A673 (cell line): ENCODE measurements around the gene PMVK. TPM values are rescaled to one million over a fixed set of nuclear protein-coding genes. Genes with fewer than 3 reads are reported as not detected.
A peak's percentile ranks its signal among the peaks of the same experiment; 100 is the strongest.

ENCODE experiments used
- BruUV-seq: library from RNA; stranded (reverse); fragments of 400-500 nt; replicated peaks from 2 replicates; lab custom pipeline; 2021; lab: Mats Ljungman, UMichigan
- CTCF ChIA-PET: fragments of 300-600 bp; sonication (Branson Sonifier 250); formaldehyde crosslinking; loops from one replicate; lab custom pipeline; 2022; ENCODE audit warnings: antibody characterized with exemption; lab: Charles Lee
- POLR2A ChIA-PET: fragments of 300-600 bp; sonication (Branson Sonifier 250); formaldehyde crosslinking; loops from one replicate; lab custom pipeline; 2022; ENCODE audit warnings: antibody characterized with exemption; ENCODE audit not compliant: low non-redundant PET; lab: Charles Lee
- DNase-seq: peaks from one replicate; pipeline ENCODE4 v3.0.0-alpha.2; 2015; ENCODE audit warnings: low spot score
- H3K27ac ChIP-seq: fragments of 200-600 bp; sonication (generic); 2 replicates; pipeline ENCODE4 v1.5.1; 2016; ENCODE audit warnings: mixed run types, low read depth, mild to moderate bottlenecking, mixed read lengths, antibody characterized with exemption, low read length; ENCODE audit not compliant: poor library complexity, severe bottlenecking
- H3K27me3 ChIP-seq: fragments of 200-600 bp; sonication (generic); replicated peaks from 2 replicates; pipeline ENCODE4 v1.6.1; 2017; ENCODE audit warnings: mixed run types, low read depth, mild to moderate bottlenecking, mixed read lengths, antibody characterized with exemption, low read length; ENCODE audit not compliant: insufficient read depth, poor library complexity
- H3K36me3 ChIP-seq: fragments of 200-600 bp; sonication (generic); 2 replicates; pipeline ENCODE4 v1.6.1; 2016; ENCODE audit warnings: mixed run types, mild to moderate bottlenecking, mixed read lengths, antibody characterized with exemption, low read length; ENCODE audit not compliant: insufficient read depth, poor library complexity, severe bottlenecking
- H3K4me1 ChIP-seq: fragments of 200-600 bp; sonication (generic); 2 replicates; pipeline ENCODE4 v1.6.1; 2017; ENCODE audit warnings: mixed run types, mild to moderate bottlenecking, mixed read lengths, antibody characterized with exemption, low read length; ENCODE audit not compliant: insufficient read depth, poor library complexity, severe bottlenecking
- H3K4me3 ChIP-seq: fragments of 200-600 bp; sonication (generic); 2 replicates; pipeline ENCODE4 v1.5.1; 2016; ENCODE audit warnings: low read depth, mixed run types, mild to moderate bottlenecking, mixed read lengths, low read length; ENCODE audit not compliant: poor library complexity, severe bottlenecking
- H3K9me3 ChIP-seq: fragments of 200-600 bp; sonication (generic); 2 replicates; pipeline ENCODE4 v1.6.1; 2016; ENCODE audit warnings: mixed run types, low read depth, mild to moderate bottlenecking, mixed read lengths, antibody characterized with exemption, low read length; ENCODE audit not compliant: poor library complexity, severe bottlenecking
- CTCF ChIP-seq: fragments of 300-800, 200-600 bp; sonication (generic); conservative IDR thresholded peaks from 2 replicates; pipeline ENCODE4 v1.5.1; 2017; ENCODE audit warnings: low read depth, mild to moderate bottlenecking, antibody characterized with exemption, low read length, moderate library complexity, mixed read lengths
- EZH2 ChIP-seq: fragments of 200-600 bp; sonication (generic); IDR thresholded peaks from 2 replicates; pipeline ENCODE4 v1.6.1; 2017; ENCODE audit warnings: borderline replicate concordance, low read depth, mild to moderate bottlenecking, mixed read lengths, antibody characterized with exemption, low read length; ENCODE audit not compliant: poor library complexity, severe bottlenecking
- intact Hi-C: fragments of 100-400 bp; cut with micrococcal nuclease; formaldehyde crosslinking; loops from one replicate; pipeline ENCODE4 v1.10.0; 2022; ENCODE audit not compliant: unreplicated experiment
- total RNA-seq: library from RNA; stranded (reverse); gene quantifications from 2 replicates; pipeline ENCODE4 v1.2.3, GENCODE V29; 2021

The PMVK gene
- total RNA-seq, 1 experiment from 2014 or later: 30.8 TPM

DNA sequence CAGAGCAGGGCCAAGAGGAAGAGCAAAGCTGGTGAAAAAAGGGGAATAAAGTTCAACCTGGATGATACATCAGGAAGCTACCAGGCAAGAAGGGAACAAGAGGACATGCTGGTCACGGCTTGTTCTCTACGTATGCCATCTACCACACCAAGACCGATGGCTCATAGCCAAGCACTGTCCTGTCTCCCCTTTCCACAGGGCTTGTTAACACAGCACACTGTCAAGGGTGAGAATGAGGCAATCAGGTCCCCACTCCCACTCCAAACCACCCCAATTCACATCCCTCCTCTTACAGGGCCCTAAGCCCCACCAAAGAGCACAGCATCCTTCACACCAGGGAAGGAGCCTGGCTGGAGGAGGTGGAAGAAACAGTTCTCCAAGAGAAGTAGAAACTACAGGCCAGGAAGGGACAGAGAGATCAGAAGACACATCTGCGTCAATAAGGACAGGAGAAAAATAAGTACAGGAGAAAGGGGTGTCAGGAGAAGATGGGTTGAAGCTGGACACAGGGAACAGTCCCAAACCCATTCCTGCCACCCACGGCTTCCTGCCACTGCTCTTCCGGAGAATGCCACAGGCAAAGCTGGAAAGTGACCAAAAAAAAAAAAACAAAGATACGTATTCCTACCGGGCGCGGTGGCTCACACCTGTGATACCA lies 35.0 kb upstream of the PMVK start:
- ChIA-PET POLR2A (interaction anchor here (0.7 kb wide), 1 partner anchor 490 kb away, joined by 3 read pairs; no protein-coding TSS in a partner anchor), CTCF (interaction anchor here (0.6 to 2.2 kb wide), 5 partner anchors 16 to 302 kb away, joined by 3 to 6 read pairs (median 5); partner anchors contain the start of genes ADAM15 and PBXIP1)
- H3K36me3 ChIP-seq: peaks cover 22% of the 10 kb centered on the region
- intact Hi-C loops: no loop called here
- peak overlapping the region; percentile 96 for H3K27ac ChIP-seq
- no peaks in the 10 kb centered on the region for H3K27me3 ChIP-seq
- no peak for DNase-seq
- no peaks in the 10 kb centered on the region for H3K9me3 ChIP-seq
- TF ChIP-seq CTCF: no peak
- TF ChIP-seq EZH2: no peak
- H3K4me3 ChIP-seq: peak overlapping the region; percentile 70
- no TSS peak for BruUV-seq
- H3K4me1 ChIP-seq: peaks cover 55% of the 10 kb centered on the region

DNA sequence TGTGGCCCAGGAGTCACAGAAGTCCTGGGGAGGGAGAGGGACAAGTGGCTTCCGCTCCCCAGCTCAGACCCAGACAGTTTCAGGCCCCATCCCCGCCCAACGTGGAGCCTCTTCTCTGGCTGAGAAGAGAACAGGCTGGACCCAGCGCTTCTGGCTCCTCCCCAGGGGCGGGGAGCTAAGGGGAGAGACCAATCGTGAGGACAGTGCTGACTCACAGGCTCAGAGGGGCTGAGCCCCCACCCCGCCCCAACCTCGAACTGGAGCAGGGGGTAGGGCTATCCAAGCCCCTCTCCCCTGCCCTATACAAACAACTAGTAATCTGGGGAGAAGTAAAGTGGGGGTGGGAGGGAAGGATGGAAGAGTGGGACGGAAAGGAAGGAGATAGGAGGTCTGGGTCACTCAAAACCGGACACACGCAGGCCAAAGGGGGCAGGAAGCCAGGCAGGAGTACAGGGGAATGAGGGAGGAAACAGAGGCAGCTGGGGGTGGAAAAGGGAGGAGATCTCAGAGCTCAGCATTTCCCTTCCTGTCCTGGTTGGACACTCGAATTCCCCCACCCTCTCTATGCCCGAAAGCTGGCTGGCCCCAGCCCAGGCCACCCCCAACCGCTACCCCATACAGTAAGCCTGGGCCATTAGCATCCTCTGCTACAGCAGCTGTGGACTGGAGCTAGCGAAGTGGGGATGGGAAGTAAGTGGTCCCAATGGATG lies 34.3 kb upstream of the PMVK start, which contains the start of gene SHC1:
TSS of gene SHC1 (minus strand) at position 117 of the 710 bp plus-strand sequence. CDS start 221 bp downstream, outside the sequence.
- peak; percentile 97 for DNase-seq
- TF ChIP-seq EZH2: no peak
- no peak for TF ChIP-seq CTCF
- no TSS peak for BruUV-seq
- POLR2A ChIA-PET: interaction anchor here (0.5 kb wide), 1 partner anchor 269 kb away, joined by 3 read pairs; no protein-coding TSS in a partner anchor
- H3K4me3 ChIP-seq: peak within 1 kb of the TSS; percentile 70
- H3K27ac ChIP-seq: peak within 1 kb of the TSS; percentile 96
- CTCF ChIA-PET: interaction anchor here (0.6 to 2.2 kb wide), 5 partner anchors 15 to 80 kb away, joined by 3 to 6 read pairs (median 5); partner anchors contain the start of genes ADAM15 and PBXIP1
- no peaks in the 10 kb centered on the region for H3K9me3 ChIP-seq
- peaks cover 50% of the 10 kb centered on the region for H3K4me1 ChIP-seq
- intact Hi-C loops: no loop called here
- no peaks in the 10 kb centered on the region for H3K27me3 ChIP-seq
- H3K36me3 ChIP-seq: peaks cover 28% of the 10 kb centered on the region

- Histone ChIP-seq H3K27ac (peak overlapping the region; percentile 96), H3K9me3 (no peaks in the 10 kb centered on the region), H3K27me3 (no peaks in the 10 kb centered on the region), H3K4me3 (peak overlapping the region; percentile 70), H3K36me3 (peaks cover 36% of the 10 kb centered on the region), H3K4me1 (peaks cover 50% of the 10 kb centered on the region)
- no TSS peak for BruUV-seq
- ChIA-PET POLR2A (interaction anchor here (0.5 to 0.7 kb wide), 2 partner anchors 39 to 268 kb away, joined by 3 to 22 read pairs; no protein-coding TSS in a partner anchor), CTCF (interaction anchor here (0.5 to 2.2 kb wide), 7 partner anchors 14 to 81 kb away, joined by 3 to 9 read pairs (median 5); partner anchors contain the start of genes ADAM15 and PBXIP1)
- TF ChIP-seq EZH2: no peak
- TF ChIP-seq CTCF: no peak
- no peak for DNase-seq
- intact Hi-C loops: no loop called here
Observed at GRCh38 chr1:154969860-154970452, 33.4 kb upstream of the PMVK start.
